ENCODE data around the gene CTBP1.

Gene CTBP1

GRCh38 chr4:1291091-1291490 lies 42.2 kb upstream of the CTBP1 start:
- DNase-seq = no peak
- H3K23ac ChIP-seq (ENCODE audit: low read length in 2 of 2) = no peak overlapping the region
- H3K18ac ChIP-seq (ENCODE audit: low read depth in 1 of 2, low read length in 2 of 2) = no peak overlapping the region
- peaks cover 45% of the 10 kb centered on the region for H3K4me1 ChIP-seq (ENCODE audit: control insufficient read depth, insufficient read depth, low read depth, low read length)
- no peak overlapping the region for H4K8ac ChIP-seq (ENCODE audit: low read length)
- H3K4me2 ChIP-seq (ENCODE audit: low read length, poor library complexity, severe bottlenecking) = peak overlapping the region; percentile 89
- no peak overlapping the region for H3K27ac ChIP-seq (ENCODE audit: low read length, poor library complexity, severe bottlenecking)
- no peak overlapping the region for H2BK120ac ChIP-seq (ENCODE audit: low read depth, low read length)
- no peak overlapping the region for H2BK12ac ChIP-seq (ENCODE audit: low read length in 2 of 2)
- no peaks in the 10 kb centered on the region for H3K27me3 ChIP-seq (ENCODE audit: control insufficient read depth in 1 of 2, insufficient read depth in 1 of 2, low read length in 2 of 2)
- H4K91ac ChIP-seq (ENCODE audit: low read length) = no peak overlapping the region
- H3K79me1 ChIP-seq (replicated peaks; ENCODE audit: low read length, poor library complexity, severe bottlenecking) = peaks cover 3% of the 10 kb centered on the region
- H3K9me3 ChIP-seq (ENCODE audit: control insufficient read depth, low read length) = no peaks in the 10 kb centered on the region
- peak overlapping the region in 1 of 2 experiments; percentile 81 for H3K4me3 ChIP-seq (ENCODE audit: insufficient read depth in 1 of 2, low read depth in 1 of 2, low read length in 2 of 2)
- H3K4ac ChIP-seq (ENCODE audit: low read depth in 1 of 2, low read length in 2 of 2) = no peak overlapping the region
- WGBS = 84% methylated on average over 9 of the region's 9 CpGs
- H3K36me3 ChIP-seq (ENCODE audit: control insufficient read depth in 1 of 2, insufficient read depth in 2 of 2, low read depth in 1 of 2, low read length in 2 of 2) = peaks cover 3 to 21% of the 10 kb centered on the region in 2 experiments
- peak overlapping the region; percentile 92 for H3K9ac ChIP-seq (ENCODE audit: low read length)
- H2AK5ac ChIP-seq (ENCODE audit: low read length, severe bottlenecking) = no peak overlapping the region
- no peak overlapping the region for H2BK5ac ChIP-seq (ENCODE audit: low read depth, low read length, poor library complexity, severe bottlenecking)
- H3K14ac ChIP-seq (ENCODE audit: low read length in 2 of 2) = no peak overlapping the region
- H2AFZ ChIP-seq (ENCODE audit: low read depth, low read length) = no peak overlapping the region
- H2BK15ac ChIP-seq (ENCODE audit: low read depth, poor library complexity, severe bottlenecking) = no peak overlapping the region

GRCh38 chr4:1290165-1290977 lies 41.4 kb upstream of the CTBP1 start:
- Histone ChIP-seq H3K4me1 (ENCODE audit: control insufficient read depth, insufficient read depth, low read depth, low read length) (peaks cover 47% of the 10 kb centered on the region), H3K79me1 (replicated peaks; ENCODE audit: low read length, poor library complexity, severe bottlenecking) (peaks cover 6% of the 10 kb centered on the region), H3K14ac (ENCODE audit: low read length in 2 of 2) (peak overlapping the region in 1 of 2 experiments; percentile 75), H2BK120ac (ENCODE audit: low read depth, low read length) (peak overlapping the region; percentile 76), H4K91ac (ENCODE audit: low read length) (peak overlapping the region; percentile 93), H3K9ac (ENCODE audit: low read length) (peak overlapping the region; percentile 92), H3K4me3 (ENCODE audit: insufficient read depth in 1 of 2, low read depth in 1 of 2, low read length in 2 of 2) (peak overlapping the region; percentile 81 to 98), H3K27ac (ENCODE audit: low read length, poor library complexity, severe bottlenecking) (no peak overlapping the region), H3K4ac (ENCODE audit: low read depth in 1 of 2, low read length in 2 of 2) (peak overlapping the region; percentile 84 to 98), H3K27me3 (ENCODE audit: control insufficient read depth in 1 of 2, insufficient read depth in 1 of 2, low read length in 2 of 2) (no peaks in the 10 kb centered on the region), H3K18ac (ENCODE audit: low read depth in 1 of 2, low read length in 2 of 2) (peak overlapping the region; percentile 93 to 95), H3K23ac (ENCODE audit: low read length in 2 of 2) (peak overlapping the region in 1 of 2 experiments; percentile 91), H2BK15ac (ENCODE audit: low read depth, poor library complexity, severe bottlenecking) (no peak overlapping the region), H4K8ac (ENCODE audit: low read length) (peak overlapping the region; percentile 96), H2AFZ (ENCODE audit: low read depth, low read length) (peak overlapping the region; percentile 94), H2BK5ac (ENCODE audit: low read depth, low read length, poor library complexity, severe bottlenecking) (no peak overlapping the region), H2BK12ac (ENCODE audit: low read length in 2 of 2) (peak overlapping the region in 1 of 2 experiments; percentile 47), H3K9me3 (ENCODE audit: control insufficient read depth, low read length) (no peaks in the 10 kb centered on the region), H2AK5ac (ENCODE audit: low read length, severe bottlenecking) (no peak overlapping the region), H3K36me3 (ENCODE audit: control insufficient read depth in 1 of 2, insufficient read depth in 2 of 2, low read depth in 1 of 2, low read length in 2 of 2) (peaks cover 3 to 16% of the 10 kb centered on the region in 2 experiments), H3K4me2 (ENCODE audit: low read length, poor library complexity, severe bottlenecking) (peak overlapping the region; percentile 89)
- DNase-seq = peak; percentile 25
- 2% methylated on average over 44 of the region's 47 CpGs for WGBS

- Histone ChIP-seq H3K14ac (ENCODE audit: low read length in 2 of 2) (peak within 1 kb of the TSS in 1 of 2 experiments; percentile 75), H2AK5ac (ENCODE audit: low read length, severe bottlenecking) (no peak within 1 kb of the TSS), H3K4me3 (ENCODE audit: insufficient read depth in 1 of 2, low read depth in 1 of 2, low read length in 2 of 2) (peak within 1 kb of the TSS; percentile 81 to 98), H2BK5ac (ENCODE audit: low read depth, low read length, poor library complexity, severe bottlenecking) (no peak within 1 kb of the TSS), H3K4me1 (ENCODE audit: control insufficient read depth, insufficient read depth, low read depth, low read length) (peaks cover 44% of the 10 kb centered on the region), H3K9me3 (ENCODE audit: control insufficient read depth, low read length) (no peaks in the 10 kb centered on the region), H3K9ac (ENCODE audit: low read length) (peak within 1 kb of the TSS; percentile 92), H3K4me2 (ENCODE audit: low read length, poor library complexity, severe bottlenecking) (peak within 1 kb of the TSS; percentile 96), H3K79me1 (replicated peaks; ENCODE audit: low read length, poor library complexity, severe bottlenecking) (peaks cover 6% of the 10 kb centered on the region), H2BK120ac (ENCODE audit: low read depth, low read length) (peak within 1 kb of the TSS; percentile 76), H3K4ac (ENCODE audit: low read depth in 1 of 2, low read length in 2 of 2) (peak within 1 kb of the TSS; percentile 84 to 98), H4K8ac (ENCODE audit: low read length) (peak within 1 kb of the TSS; percentile 96), H3K27me3 (ENCODE audit: control insufficient read depth in 1 of 2, insufficient read depth in 1 of 2, low read length in 2 of 2) (no peaks in the 10 kb centered on the region), H2AFZ (ENCODE audit: low read depth, low read length) (peak within 1 kb of the TSS; percentile 94), H3K23ac (ENCODE audit: low read length in 2 of 2) (peak within 1 kb of the TSS in 1 of 2 experiments; percentile 91), H3K27ac (ENCODE audit: low read length, poor library complexity, severe bottlenecking) (peak within 1 kb of the TSS; percentile 64), H3K36me3 (ENCODE audit: control insufficient read depth in 1 of 2, insufficient read depth in 2 of 2, low read depth in 1 of 2, low read length in 2 of 2) (peaks cover 3 to 11% of the 10 kb centered on the region in 2 experiments), H4K91ac (ENCODE audit: low read length) (peak within 1 kb of the TSS; percentile 93), H2BK15ac (ENCODE audit: low read depth, poor library complexity, severe bottlenecking) (peak within 1 kb of the TSS; percentile 84), H3K18ac (ENCODE audit: low read depth in 1 of 2, low read length in 2 of 2) (peak within 1 kb of the TSS; percentile 93 to 95), H2BK12ac (ENCODE audit: low read length in 2 of 2) (peak within 1 kb of the TSS in 1 of 2 experiments; percentile 47)
- peak; percentile 96 for DNase-seq
- WGBS = under 1% methylated on average over 81 of the region's 95 CpGs
Measured at GRCh38 chr4:1289207-1290164, 40.6 kb upstream of the CTBP1 start, which contains the start of gene MAEA. TSS of gene MAEA (plus strand) at chr4:1289891. CDS start at chr4:1289914, 23 bp downstream.

All from mesenchymal stem cell (in vitro differentiated cells and primary cell).